Lower leg skin (tissue), 4 donors: ENCODE results near the gene BRMS1. TPM values are rescaled to one million over a fixed set of nuclear protein-coding genes. Genes with fewer than 3 reads are reported as not detected.
A peak's percentile ranks its signal among the peaks of the same experiment; 100 is the strongest.

Source experiments
- DNase-seq, 2 donors: peaks; one replicate each; pipeline ENCODE4 v3.0.0-alpha.2; 2019; ENCODE audit warnings: low spot score in 2 of 2
- H3K4me3 ChIP-seq: fragments of 200-600 bp; sonication (generic); 2 replicates; pipeline ENCODE4 v1.5.1; 2017; ENCODE audit warnings: mild to moderate bottlenecking, low read depth; ENCODE audit not compliant: poor library complexity, severe bottlenecking
- POLR2A ChIP-seq, 2 donors: fragments of 450-650 bp; IDR thresholded peaks; one replicate each; pipeline ENCODE4 v1.6.1; 2016 to 2017; ENCODE audit warnings: antibody characterized with exemption in 2 of 2, mild to moderate bottlenecking in 1 of 2, moderate library complexity in 1 of 2
- WGBS, 2 donors: methylation state at CpG; one replicate each; pipeline ENCODE4 v1.1.5; 2018; 5-methylcytosine and 5-hydroxymethylcytosine counted together
- intact Hi-C: fragments of 100-400 bp; cut with DNase I; formaldehyde crosslinking; loops from one replicate; pipeline ENCODE4 v1.15.0; 2023; ENCODE audit warnings: low total_unique reads
- total RNA-seq, 4 donors: library from RNA; depleted of rRNA; stranded (reverse); fragments of >200 nt; gene quantifications; one replicate each; pipeline ENCODE4 v1.1.0, GENCODE V29; 2016
- TF ChIP-seq, protein P1 (sequence below), 3 donors: fragments of 450-650 bp; IDR thresholded peaks; one replicate each; pipeline ENCODE4 v1.5.1; 2016; ENCODE audit warnings: antibody characterized with exemption in 3 of 3, mild to moderate bottlenecking in 3 of 3, moderate library complexity in 2 of 3

The BRMS1 gene
- total RNA-seq, 4 donors from 2014 or later = 40.1 to 68.4 (median 57.5) TPM

DNA sequence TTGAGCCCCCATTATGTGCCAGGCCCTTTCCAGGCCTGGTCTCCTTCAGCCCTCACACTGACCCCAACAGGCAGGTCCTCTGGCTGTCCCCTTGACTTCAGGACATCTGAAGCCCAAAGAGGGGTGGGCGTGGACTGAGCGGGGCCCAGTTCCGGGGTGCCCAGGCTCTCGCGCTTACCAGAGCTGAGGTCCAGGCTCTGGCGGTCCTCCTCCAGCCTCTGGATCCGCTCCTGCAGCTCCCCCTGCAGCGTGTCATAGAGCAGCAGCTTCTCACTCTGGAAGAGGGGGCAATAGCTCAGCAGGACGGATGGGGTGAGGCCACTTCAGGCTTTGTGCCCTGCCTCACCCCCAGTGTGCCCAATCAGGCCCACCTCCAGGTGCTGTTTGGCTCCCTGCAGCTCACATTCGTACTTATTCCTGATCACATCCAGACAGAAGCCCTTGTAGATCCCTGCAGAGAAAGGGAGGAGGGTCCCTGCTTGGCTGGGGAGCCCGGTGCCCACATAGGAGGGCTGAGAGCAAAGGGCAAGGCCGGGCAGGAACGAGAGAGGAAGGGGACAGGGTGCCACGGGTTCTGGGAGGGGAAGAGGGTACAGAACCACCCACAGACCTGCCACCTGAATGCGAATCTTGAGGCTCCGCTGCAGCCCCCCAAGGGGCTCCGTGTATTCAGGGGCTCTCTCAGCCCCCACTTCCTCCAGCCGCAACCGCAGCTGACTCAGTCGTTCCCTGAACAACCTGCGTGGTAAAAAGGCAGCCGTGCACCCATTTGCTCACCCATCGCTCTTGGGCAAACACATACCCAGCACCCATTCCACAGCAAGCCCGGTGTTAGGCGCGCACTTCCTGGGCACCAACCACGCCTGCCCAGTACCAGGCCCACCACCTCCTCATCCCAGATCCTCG is 4.1 kb downstream of the BRMS1 start:
- DNase-seq = no peak
- no peak overlapping the region for H3K4me3 ChIP-seq
- intact Hi-C loops = no loop called here
- WGBS, 2 donors = 90 to 94% methylated on average over 27 to 28 of the region's 28 CpGs
- TF ChIP-seq POLR2A (IDR thresholded peaks at IDR 0.05) = no peak
- TF ChIP-seq, protein P1, sequence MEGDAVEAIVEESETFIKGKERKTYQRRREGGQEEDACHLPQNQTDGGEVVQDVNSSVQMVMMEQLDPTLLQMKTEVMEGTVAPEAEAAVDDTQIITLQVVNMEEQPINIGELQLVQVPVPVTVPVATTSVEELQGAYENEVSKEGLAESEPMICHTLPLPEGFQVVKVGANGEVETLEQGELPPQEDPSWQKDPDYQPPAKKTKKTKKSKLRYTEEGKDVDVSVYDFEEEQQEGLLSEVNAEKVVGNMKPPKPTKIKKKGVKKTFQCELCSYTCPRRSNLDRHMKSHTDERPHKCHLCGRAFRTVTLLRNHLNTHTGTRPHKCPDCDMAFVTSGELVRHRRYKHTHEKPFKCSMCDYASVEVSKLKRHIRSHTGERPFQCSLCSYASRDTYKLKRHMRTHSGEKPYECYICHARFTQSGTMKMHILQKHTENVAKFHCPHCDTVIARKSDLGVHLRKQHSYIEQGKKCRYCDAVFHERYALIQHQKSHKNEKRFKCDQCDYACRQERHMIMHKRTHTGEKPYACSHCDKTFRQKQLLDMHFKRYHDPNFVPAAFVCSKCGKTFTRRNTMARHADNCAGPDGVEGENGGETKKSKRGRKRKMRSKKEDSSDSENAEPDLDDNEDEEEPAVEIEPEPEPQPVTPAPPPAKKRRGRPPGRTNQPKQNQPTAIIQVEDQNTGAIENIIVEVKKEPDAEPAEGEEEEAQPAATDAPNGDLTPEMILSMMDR (IDR thresholded peaks at IDR 0.05) = no peak

GRCh38 chr11:66339686-66340483 is 5.0 kb downstream of the BRMS1 start:
- intact Hi-C loops = no loop called here
- 68 to 73% methylated on average over 11 to 14 of the region's 14 CpGs for WGBS, 2 donors
- no peak overlapping the region for H3K4me3 ChIP-seq
- TF ChIP-seq, protein P1 (IDR thresholded peaks at IDR 0.05) = no peak
- no peak for TF ChIP-seq POLR2A (IDR thresholded peaks at IDR 0.05)
- DNase-seq = peak in 1 of 2 donors; percentile 81

DNA sequence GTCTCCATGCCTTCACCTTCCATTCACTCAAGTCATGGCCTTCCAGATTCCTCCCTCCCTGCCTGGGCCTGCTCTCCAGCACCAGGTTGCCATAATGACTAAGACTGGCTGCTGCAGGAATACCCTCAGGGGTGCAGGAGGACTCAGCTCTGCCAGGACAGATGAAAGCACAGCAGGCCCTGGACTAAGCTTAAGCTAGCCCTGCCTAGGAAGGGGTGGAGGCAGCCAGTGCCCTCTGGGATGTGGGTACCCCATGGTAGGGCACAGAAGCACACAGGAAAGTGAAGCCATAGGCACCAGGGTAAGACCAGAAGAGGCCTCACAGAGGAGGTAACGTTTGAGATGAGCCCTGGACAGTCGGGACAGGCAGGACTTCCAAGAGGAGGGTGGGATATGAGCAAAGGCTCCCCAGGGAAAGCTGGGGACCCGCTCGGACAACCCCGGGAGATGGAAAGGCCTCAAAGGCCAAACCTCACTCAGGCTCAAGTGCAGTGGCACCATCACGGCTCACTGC is 5.7 kb downstream of the BRMS1 start:
- no peak for TF ChIP-seq POLR2A (IDR thresholded peaks at IDR 0.05)
- TF ChIP-seq, protein P1 (IDR thresholded peaks at IDR 0.05) = no peak
- DNase-seq = peak in 1 of 2 donors; percentile 83
- WGBS, 2 donors = 67% methylated on average over 6 of the region's 6 CpGs
- no peak overlapping the region for H3K4me3 ChIP-seq
- intact Hi-C loops = no loop called here

- TF ChIP-seq, protein P1 (IDR thresholded peaks at IDR 0.05) = no peak
- no peak for TF ChIP-seq POLR2A (IDR thresholded peaks at IDR 0.05)
- 57 to 64% methylated on average over 13 to 16 of the region's 17 CpGs for WGBS, 2 donors
- no peak overlapping the region for H3K4me3 ChIP-seq
- DNase-seq = peak in 1 of 2 donors; percentile 85
- intact Hi-C loops = no loop called here
These were observed 6.4 kb downstream of the BRMS1 start for GRCh38 chr11:66338276-66339161.
